Keratinocyte (primary cell): ENCODE data around the gene ATG9B. TPM values are rescaled to one million over a fixed set of nuclear protein-coding genes. Genes with fewer than 3 reads are reported as not detected.

Experiments used
- DNase-seq: peaks from one replicate; pipeline ENCODE4 v3.0.0-alpha.2; 2011; ENCODE audit warnings: low read depth, missing footprints, low spot score
- FAIRE-seq: peaks from 2 replicates; lab custom pipeline; 2011; peaks lifted over from hg19 to GRCh38; lab: Jason Lieb, UNC
- H2AFZ ChIP-seq: 2 replicates; pipeline ENCODE4 v1.6.0; 2012; ENCODE audit warnings: low read length, control low read depth, inconsistent platforms; ENCODE audit not compliant: control insufficient read depth
- H3K27ac ChIP-seq: 2 replicates; pipeline ENCODE4 v1.5.1; 2011; ENCODE audit warnings: low read length; ENCODE audit not compliant: control insufficient read depth, insufficient read depth
- H3K27me3 ChIP-seq: 3 replicates; pipeline ENCODE4 v1.6.0; 2011; ENCODE audit warnings: low read length; ENCODE audit not compliant: control insufficient read depth, insufficient read depth; ENCODE audit errors: extremely low read depth
- H3K36me3 ChIP-seq, 2 experiments: 2 replicates in 1 of 2; 3 replicates in 1 of 2; pipeline ENCODE4 v1.5.1; 2011; ENCODE audit warnings: low read length in 2 of 2, mild to moderate bottlenecking in 1 of 2; ENCODE audit not compliant: control insufficient read depth in 2 of 2, insufficient read depth in 2 of 2; ENCODE audit errors: extremely low read depth in 1 of 2
- H3K4me1 ChIP-seq: 3 replicates; pipeline ENCODE4 v1.5.1; 2011; ENCODE audit warnings: low read length; ENCODE audit not compliant: control insufficient read depth, insufficient read depth; ENCODE audit errors: extremely low read depth
- H3K4me2 ChIP-seq: 3 replicates; pipeline ENCODE4 v1.6.0; 2011; ENCODE audit warnings: low read depth, low read length; ENCODE audit not compliant: control insufficient read depth, insufficient read depth; ENCODE audit errors: extremely low read depth
- H3K4me3 ChIP-seq, 3 experiments: fragments of 200-600 bp in 1 of 3; sonication (generic) in 1 of 3; 2 replicates in 2 of 3; 3 replicates in 1 of 3; pipeline ENCODE4 v1.5.1; 2011 to 2016; ENCODE audit warnings: low read length in 3 of 3, mild to moderate bottlenecking in 3 of 3, control low read depth in 2 of 3, inconsistent platforms in 1 of 3, low read depth in 1 of 3, mixed read lengths in 1 of 3, mixed run types in 1 of 3, moderate library complexity in 1 of 3; ENCODE audit not compliant: control insufficient read depth in 2 of 3, insufficient read depth in 2 of 3; ENCODE audit errors: extremely low read depth in 1 of 3
- H3K79me2 ChIP-seq: 2 replicates; pipeline ENCODE4 v1.6.0; 2012; ENCODE audit warnings: low read length; ENCODE audit not compliant: control insufficient read depth, insufficient read depth
- H3K9ac ChIP-seq: 3 replicates; pipeline ENCODE4 v1.6.0; 2011; ENCODE audit warnings: low read length; ENCODE audit not compliant: control insufficient read depth, insufficient read depth; ENCODE audit errors: extremely low read depth
- H3K9me1 ChIP-seq: 3 replicates; pipeline ENCODE4 v1.6.0; 2011; ENCODE audit warnings: low read length; ENCODE audit not compliant: control insufficient read depth, insufficient read depth; ENCODE audit errors: extremely low read depth
- H3K9me3 ChIP-seq: 2 replicates; pipeline ENCODE4 v1.5.1; 2012; ENCODE audit warnings: low read depth, low read length; ENCODE audit not compliant: control insufficient read depth
- H4K20me1 ChIP-seq: 3 replicates; pipeline ENCODE4 v1.6.0; 2011; ENCODE audit warnings: low read length; ENCODE audit not compliant: control insufficient read depth, insufficient read depth; ENCODE audit errors: extremely low read depth
- CTCF ChIP-seq, 3 experiments: IDR thresholded peaks in 1 of 3; conservative IDR thresholded peaks in 1 of 3; optimal IDR thresholded peaks in 1 of 3; 2 replicates in 2 of 3; 3 replicates in 1 of 3; pipeline versions ENCODE3 to v1.5.1; 2011; ENCODE audit warnings: low read length in 3 of 3, mild to moderate bottlenecking in 3 of 3, moderate library complexity in 2 of 3, control low read depth in 1 of 3, inconsistent platforms in 1 of 3; ENCODE audit not compliant: insufficient read depth in 2 of 3; ENCODE audit errors: extremely low read depth in 1 of 3
- EZH2 ChIP-seq: IDR thresholded peaks from one replicate; pipeline ENCODE4 v1.6.1; 2012; ENCODE audit warnings: inconsistent platforms, mild to moderate bottlenecking, low read length, moderate library complexity
- dilution Hi-C: fragments of 300-500 bp; cut with MboI; formaldehyde crosslinking; loops from one replicate; pipeline ENCODE4 v1.7.0; 2020; ENCODE audit warnings: low sequenced_read_pairs; ENCODE audit not compliant: extremely low pct_ligation_motif_present
- polyA plus RNA-seq, 5 experiments: library from polyadenylated mRNA; depleted of rRNA in 3 of 5; stranded (reverse) in 3 of 5; stranded (forward) in 1 of 5; unstranded in 1 of 5; fragments of >200 nt; gene quantifications; 1 replicate in 1 of 5; 2 replicates in 3 of 5; 3 replicates in 1 of 5; pipeline versions ENCODE4 v1.2.1 to v1.2.3, GENCODE V29; 2011 to 2012; ENCODE audit warnings: missing spikeins in 2 of 5, low read depth in 1 of 5, low replicate concordance in 1 of 5

ATG9B gene
- polyA plus RNA-seq, 1 donor (not counting 4 experiments of a cell fraction or from before 2014, with no cell fraction given), result 0.12 TPM

DNA sequence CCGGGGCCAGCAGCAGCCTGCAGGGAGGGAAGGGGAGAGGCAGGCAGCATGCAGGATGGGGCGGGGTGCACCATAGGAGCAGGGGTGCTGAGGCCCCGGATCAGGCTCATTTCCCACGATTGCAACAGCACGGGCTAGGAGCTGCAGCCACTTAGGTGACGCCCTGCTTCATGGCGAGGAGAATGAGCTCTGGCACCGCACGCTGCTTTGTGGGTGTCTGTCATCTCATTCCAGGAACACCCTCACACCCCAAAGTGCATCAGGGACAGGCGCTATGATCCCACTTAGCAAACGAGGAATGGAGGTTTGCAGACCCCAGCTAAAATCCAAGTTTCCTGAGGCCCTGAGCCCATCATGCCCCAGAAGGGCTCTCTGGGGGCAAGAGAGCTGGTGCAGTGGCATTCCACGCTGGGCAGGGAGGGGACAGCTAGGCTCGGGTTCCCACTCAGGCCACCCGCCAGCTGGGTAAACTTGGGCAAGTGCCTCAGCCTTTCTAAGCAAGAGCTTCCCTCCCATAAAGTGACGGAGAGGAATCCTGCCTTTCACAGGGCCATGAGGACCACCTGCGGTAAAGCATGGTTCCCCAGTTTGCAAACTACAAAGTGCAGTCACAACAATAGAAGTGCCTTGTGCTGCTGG is 55.4 kb downstream of the ATG9B start:
- H3K4me1 ChIP-seq, result no peaks in the 10 kb centered on the region
- H3K9me1 ChIP-seq, result no peaks in the 10 kb centered on the region
- no peaks in the 10 kb centered on the region for H4K20me1 ChIP-seq
- no peak overlapping the region for H2AFZ ChIP-seq
- DNase-seq (no peak), FAIRE-seq (no peak)
- no peaks in the 10 kb centered on the region for H3K9me3 ChIP-seq
- dilution Hi-C loops, result no loop called here
- H3K9ac ChIP-seq, result no peak overlapping the region
- no peaks in the 10 kb centered on the region for H3K79me2 ChIP-seq
- peaks cover 44% of the 10 kb centered on the region for H3K27me3 ChIP-seq
- no peak overlapping the region for H3K4me3 ChIP-seq
- H3K4me2 ChIP-seq, result no peak overlapping the region
- TF ChIP-seq EZH2 (no peak), CTCF (optimal IDR thresholded peaks at IDR 0.05 in 1 of 3, IDR thresholded peaks at IDR 0.05 in 1 of 3, conservative IDR thresholded peaks at IDR 0.05 in 1 of 3; ENCODE audit: extremely low read depth in 1 of 3, insufficient read depth in 2 of 3, low read length in 3 of 3) (no peak)
- H3K36me3 ChIP-seq, result no peaks in the 10 kb centered on the region
- H3K27ac ChIP-seq, result no peak overlapping the region

DNA sequence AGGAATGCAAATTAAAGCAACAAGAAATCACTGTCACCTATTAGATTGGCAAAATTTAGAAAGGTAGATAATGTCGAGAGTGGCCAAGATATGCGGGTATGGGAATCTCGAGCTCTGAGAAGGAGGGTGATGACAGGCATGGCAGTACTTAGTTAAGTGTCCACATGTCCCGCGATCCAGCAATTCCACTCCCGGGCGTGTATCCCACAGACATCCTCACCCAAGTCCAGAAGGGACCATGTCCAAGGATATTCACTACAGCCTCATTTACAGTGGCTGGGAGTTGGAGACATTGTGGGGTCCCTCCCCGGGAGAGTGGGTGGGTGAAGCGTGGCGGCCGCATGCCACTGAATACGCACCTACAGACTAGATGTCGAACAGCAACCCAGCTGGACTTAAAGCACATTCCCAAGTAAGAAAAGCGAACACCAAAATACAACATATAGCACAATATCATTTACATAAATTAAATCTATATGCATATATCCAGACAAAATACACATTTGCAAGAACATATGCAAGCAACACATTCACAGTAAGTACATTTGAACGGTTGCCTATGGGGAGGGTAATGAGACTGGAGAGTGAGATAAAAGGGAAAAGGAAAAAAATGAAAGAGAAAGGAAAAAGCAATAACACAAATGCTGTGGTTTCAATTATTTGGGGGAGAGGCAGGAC is 56.1 kb downstream of the ATG9B start:
- Histone ChIP-seq H2AFZ (no peak overlapping the region), H3K79me2 (no peaks in the 10 kb centered on the region), H4K20me1 (no peaks in the 10 kb centered on the region), H3K9ac (no peak overlapping the region), H3K9me1 (no peaks in the 10 kb centered on the region), H3K27me3 (peaks cover 43% of the 10 kb centered on the region), H3K36me3 (no peaks in the 10 kb centered on the region), H3K4me1 (no peaks in the 10 kb centered on the region), H3K4me3 (no peak overlapping the region), H3K9me3 (no peaks in the 10 kb centered on the region), H3K27ac (no peak overlapping the region), H3K4me2 (no peak overlapping the region)
- FAIRE-seq, result no peak
- dilution Hi-C loops, result no loop called here
- TF ChIP-seq EZH2, result no peak
- no peak for TF ChIP-seq CTCF (optimal IDR thresholded peaks at IDR 0.05 in 1 of 3, IDR thresholded peaks at IDR 0.05 in 1 of 3, conservative IDR thresholded peaks at IDR 0.05 in 1 of 3; ENCODE audit: extremely low read depth in 1 of 3, insufficient read depth in 2 of 3, low read length in 3 of 3)
- DNase-seq, result no peak
